HEK293T (cell line): ENCODE results near the gene ADK.

Experiments
- CTCF ChIA-PET: fragments of 350-600 bp; formaldehyde crosslinking; extraction: SDS; loops from one replicate; lab custom pipeline; 2021; ENCODE audit warnings: antibody characterized with exemption, inconsistent platforms; lab: Yijun Ruan, JAX
- POLR2A ChIA-PET: fragments of 350-600 bp; formaldehyde crosslinking; extraction: SDS; loops from one replicate; lab custom pipeline; 2020; ENCODE audit warnings: antibody characterized with exemption, inconsistent platforms; lab: Yijun Ruan, JAX
- DNase-seq: peaks from one replicate; pipeline ENCODE4 v3.0.0; 2012; ENCODE audit warnings: mixed read lengths; ENCODE audit errors: extremely low spot score
- ARNT ChIP-seq: fragments of 450-650 bp; IDR thresholded peaks from 2 replicates; pipeline ENCODE4 v1.6.1; 2017; ENCODE audit warnings: mild to moderate bottlenecking
- BHLHE40 ChIP-seq: fragments of 450-650 bp; IDR thresholded peaks from 2 replicates; pipeline ENCODE4 v1.6.1; 2016; ENCODE audit warnings: mild to moderate bottlenecking, moderate library complexity, borderline replicate concordance
- CTBP1 ChIP-seq: fragments of 450-650 bp; IDR thresholded peaks from 2 replicates; pipeline ENCODE4 v1.6.1; 2016; ENCODE audit warnings: borderline replicate concordance
- ELF4 ChIP-seq: fragments of 450-650 bp; IDR thresholded peaks from 2 replicates; pipeline ENCODE4 v1.6.1; 2017; ENCODE audit warnings: antibody characterized with exemption
- FOXA1 ChIP-seq: fragments of 450-650 bp; IDR thresholded peaks from 2 replicates; pipeline ENCODE4 v1.6.1; 2016; ENCODE audit warnings: mild to moderate bottlenecking
- FOXK2 ChIP-seq: fragments of 450-650 bp; IDR thresholded peaks from 2 replicates; pipeline ENCODE4 v1.6.1; 2016; ENCODE audit warnings: mild to moderate bottlenecking
- FOXM1 ChIP-seq: fragments of 450-650 bp; IDR thresholded peaks from 2 replicates; pipeline ENCODE4 v1.6.1; 2017; ENCODE audit warnings: mild to moderate bottlenecking, borderline replicate concordance
- HDGF ChIP-seq: fragments of 450-650 bp; IDR thresholded peaks from 2 replicates; pipeline ENCODE4 v1.6.1; 2017; ENCODE audit warnings: antibody characterized with exemption, borderline replicate concordance
- L3MBTL2 ChIP-seq: fragments of 450-650 bp; conservative IDR thresholded peaks from 2 replicates; pipeline ENCODE4 v1.6.1; 2016; ENCODE audit warnings: mild to moderate bottlenecking
- LEF1 ChIP-seq: fragments of 450-650 bp; IDR thresholded peaks from 2 replicates; pipeline ENCODE4 v1.6.1; 2017; ENCODE audit warnings: mild to moderate bottlenecking, borderline replicate concordance
- NFRKB ChIP-seq: fragments of 450-650 bp; IDR thresholded peaks from 2 replicates; pipeline ENCODE4 v1.6.1; 2016; ENCODE audit warnings: mild to moderate bottlenecking, moderate library complexity
- SP1 ChIP-seq: fragments of 450-650 bp; IDR thresholded peaks from 2 replicates; pipeline ENCODE4 v1.6.1; 2017
- SUZ12 ChIP-seq: fragments of 450-650 bp; IDR thresholded peaks from 2 replicates; pipeline ENCODE4 v1.6.1; 2016; ENCODE audit warnings: mild to moderate bottlenecking
- TARDBP ChIP-seq: fragments of 450-650 bp; IDR thresholded peaks from 2 replicates; pipeline ENCODE4 v1.6.1; 2016
- ZNF384 ChIP-seq: fragments of 450-650 bp; IDR thresholded peaks from 2 replicates; pipeline ENCODE4 v1.6.1; 2016
- TF ChIP-seq, protein P1 (sequence below): fragments of 450-650 bp; IDR thresholded peaks from 2 replicates; pipeline ENCODE4 v1.6.1; 2016

The ADK gene

GRCh38 chr10:74282151-74282847 lies 131.3 kb downstream of the ADK start:
- POLR2A ChIA-PET, result no interaction called here
- TF ChIP-seq ZNF384 (no peak), FOXM1 (no peak), FOXK2 (no peak), SUZ12 (no peak), BHLHE40 (no peak), TARDBP (no peak)
- DNase-seq, result no peak
- CTCF ChIA-PET, result no interaction called here

DNA sequence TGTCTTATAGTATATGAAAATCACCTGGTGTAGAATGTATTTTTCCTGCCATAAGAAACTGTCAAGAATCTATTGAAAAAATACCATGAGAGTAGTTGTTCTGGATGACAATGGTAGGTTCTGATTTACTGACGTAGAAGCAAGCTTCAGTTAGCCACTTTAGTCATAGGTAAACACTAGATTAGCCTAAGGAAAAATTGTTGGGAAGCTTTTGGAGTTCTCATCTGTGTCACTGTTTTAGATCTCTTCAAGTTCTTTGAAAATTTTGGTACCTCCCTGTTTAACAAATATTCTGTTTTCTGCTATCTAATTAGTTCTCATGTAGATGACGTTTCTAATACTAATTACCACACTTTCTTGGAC lies 131.8 kb downstream of the ADK start:
- POLR2A ChIA-PET, result no interaction called here
- no peak for DNase-seq
- CTCF ChIA-PET, result no interaction called here
- no peak for TF ChIP-seq HDGF
- TF ChIP-seq ZNF384, result no peak
- TF ChIP-seq NFRKB, result no peak
- TF ChIP-seq, protein P1, sequence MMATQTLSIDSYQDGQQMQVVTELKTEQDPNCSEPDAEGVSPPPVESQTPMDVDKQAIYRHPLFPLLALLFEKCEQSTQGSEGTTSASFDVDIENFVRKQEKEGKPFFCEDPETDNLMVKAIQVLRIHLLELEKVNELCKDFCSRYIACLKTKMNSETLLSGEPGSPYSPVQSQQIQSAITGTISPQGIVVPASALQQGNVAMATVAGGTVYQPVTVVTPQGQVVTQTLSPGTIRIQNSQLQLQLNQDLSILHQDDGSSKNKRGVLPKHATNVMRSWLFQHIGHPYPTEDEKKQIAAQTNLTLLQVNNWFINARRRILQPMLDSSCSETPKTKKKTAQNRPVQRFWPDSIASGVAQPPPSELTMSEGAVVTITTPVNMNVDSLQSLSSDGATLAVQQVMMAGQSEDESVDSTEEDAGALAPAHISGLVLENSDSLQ, result no peak
- no peak for TF ChIP-seq FOXA1
- TF ChIP-seq SUZ12, result no peak
- TF ChIP-seq BHLHE40, result no peak

DNA sequence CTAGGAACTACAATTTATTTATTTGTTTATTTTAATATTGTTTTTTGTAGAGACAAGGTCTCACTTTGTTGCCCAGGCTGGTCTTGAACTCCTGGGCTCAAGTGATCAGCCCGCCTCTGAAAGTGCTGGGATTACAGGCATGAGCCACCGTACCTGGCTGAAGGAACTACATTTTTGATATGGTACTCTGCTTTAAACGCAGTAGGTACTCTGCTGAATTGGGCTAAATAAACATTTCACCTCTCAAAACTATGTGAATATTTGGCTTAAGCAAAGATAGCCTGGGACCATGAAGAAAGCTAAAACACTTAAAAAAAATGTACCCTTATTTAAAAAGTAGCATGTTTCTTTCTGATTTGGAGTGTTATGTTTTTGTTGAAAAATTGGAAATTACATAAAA lies 138.2 kb downstream of the ADK start:
- POLR2A ChIA-PET, result no interaction called here
- TF ChIP-seq SUZ12 (no peak), SP1 (no peak), ARNT (no peak), ELF4 (no peak), HDGF (no peak), LEF1 (no peak), NFRKB (no peak), ZNF384 (no peak), L3MBTL2 (no peak), TARDBP (no peak), FOXM1 (no peak), CTBP1 (no peak), FOXK2 (no peak), FOXA1 (no peak)
- TF ChIP-seq, protein P1, result no peak
- CTCF ChIA-PET, result no interaction called here
- no peak for DNase-seq

GRCh38 chr10:74289951-74290350 lies 138.9 kb downstream of the ADK start:
- ChIA-PET POLR2A (no interaction called here), CTCF (no interaction called here)
- no peak for DNase-seq
- TF ChIP-seq CTBP1, result no peak
- TF ChIP-seq ZNF384, result no peak
- no peak for TF ChIP-seq FOXK2
- no peak for TF ChIP-seq SUZ12
- no peak for TF ChIP-seq LEF1

DNA sequence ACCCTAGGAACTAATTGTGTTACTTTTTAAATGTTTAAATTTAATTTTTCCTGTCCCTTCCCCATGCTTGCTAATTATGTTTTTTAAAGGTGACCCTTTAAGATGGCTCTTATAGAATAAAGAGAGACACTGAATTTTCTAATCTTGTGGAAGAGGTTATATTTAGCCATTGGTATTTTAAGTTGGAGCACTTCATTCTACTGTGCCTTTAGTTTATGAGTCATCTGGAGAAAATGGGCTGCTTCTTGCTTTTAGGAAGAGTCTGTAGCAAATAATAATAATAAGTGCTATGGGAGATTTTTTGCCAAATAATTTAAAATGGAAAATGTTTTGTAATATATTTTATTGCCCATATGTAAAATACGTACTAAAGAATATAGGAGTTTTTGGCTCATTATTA lies 139.7 kb downstream of the ADK start:
- TF ChIP-seq CTBP1 (no peak), HDGF (no peak), SP1 (no peak), BHLHE40 (no peak), ARNT (no peak), ZNF384 (no peak), FOXM1 (no peak), FOXA1 (no peak), TARDBP (no peak), LEF1 (no peak), NFRKB (no peak), ELF4 (no peak), FOXK2 (no peak), L3MBTL2 (no peak), SUZ12 (no peak)
- TF ChIP-seq, protein P1, result no peak
- POLR2A ChIA-PET, result no interaction called here
- no peak for DNase-seq
- CTCF ChIA-PET, result no interaction called here

- DNase-seq, result no peak
- ChIA-PET CTCF (interaction anchor here (0.7 to 1.6 kb wide), 3 partner anchors 17 to 943 kb away, joined by 3 to 6 read pairs (median 4); partner anchors contain the start of gene COMTD1), POLR2A (no interaction called here)
- no peak for TF ChIP-seq FOXA1
- peak; percentile 79 for TF ChIP-seq ZNF384
- TF ChIP-seq, protein P1, result peak; percentile 68; the same call in 1 of the 2 replicates
- TF ChIP-seq BHLHE40, result no peak
Observed at GRCh38 chr10:74292871-74293427, 141.9 kb downstream of the ADK start.
